GF-D8 (cell line): ENCODE results near the gene MRTO4.
"Not testable (repeated sequence)": the region's sequence is repeated elsewhere in the genome, so short reads cannot be mapped to it uniquely, and the experiment has no call there.

Experiments used
- DNase-seq: peaks from one replicate; lab custom pipeline; 2025; lab: John Stamatoyannopoulos, UW

MRTO4 gene

GRCh38 chr1:19251305-19252196 is at the start of gene MRTO4, which contains the start of gene EMC1:
Gene MRTO4, plus strand, starts transcription at chr1:19251805. Its CDS starts 31 bp downstream, at chr1:19251836.
Gene EMC1, minus strand, starts transcription at chr1:19251524. Its CDS starts 15 bp downstream, at chr1:19251509.
- peak; percentile 63 for DNase-seq

DNA sequence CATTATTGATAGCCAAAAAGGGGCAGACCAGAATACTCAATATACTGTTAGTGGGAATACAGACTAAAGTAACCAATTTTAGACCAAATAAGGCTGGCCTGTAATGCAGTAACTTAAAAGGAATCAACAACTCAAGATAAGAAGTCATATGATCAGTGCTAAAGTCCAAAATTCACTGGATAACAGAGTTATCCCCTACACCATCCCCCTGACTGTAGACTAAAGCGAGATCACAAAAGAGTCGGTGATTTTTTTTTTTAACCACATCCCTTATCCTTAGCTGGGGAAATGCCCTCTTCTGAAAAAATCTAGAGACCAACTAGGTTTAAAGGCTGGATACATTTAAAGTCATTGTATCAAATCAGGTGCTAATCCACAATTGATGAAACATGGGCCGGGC is 49.2 kb upstream of the MRTO4 start:
- no peak for DNase-seq

DNA sequence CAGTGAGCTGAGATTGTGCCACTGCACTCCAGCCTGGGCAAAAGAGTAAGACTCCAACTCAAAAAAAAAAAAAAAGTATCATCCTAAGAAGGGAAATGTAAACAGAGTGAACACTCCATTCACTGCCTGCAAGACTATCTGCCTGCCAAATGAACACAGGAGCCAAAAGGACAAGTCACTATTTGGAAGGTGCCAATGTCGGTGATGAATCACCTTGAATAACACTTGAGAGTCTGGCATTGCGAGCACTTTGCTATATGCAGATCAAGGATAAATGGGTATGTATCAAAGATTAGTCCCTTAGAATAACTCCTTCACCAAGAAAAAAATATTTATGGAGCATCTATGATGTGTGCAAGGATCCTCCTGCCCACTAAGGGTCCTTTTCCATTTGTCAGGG is 48.2 kb upstream of the MRTO4 start:
- no peak for DNase-seq

DNA sequence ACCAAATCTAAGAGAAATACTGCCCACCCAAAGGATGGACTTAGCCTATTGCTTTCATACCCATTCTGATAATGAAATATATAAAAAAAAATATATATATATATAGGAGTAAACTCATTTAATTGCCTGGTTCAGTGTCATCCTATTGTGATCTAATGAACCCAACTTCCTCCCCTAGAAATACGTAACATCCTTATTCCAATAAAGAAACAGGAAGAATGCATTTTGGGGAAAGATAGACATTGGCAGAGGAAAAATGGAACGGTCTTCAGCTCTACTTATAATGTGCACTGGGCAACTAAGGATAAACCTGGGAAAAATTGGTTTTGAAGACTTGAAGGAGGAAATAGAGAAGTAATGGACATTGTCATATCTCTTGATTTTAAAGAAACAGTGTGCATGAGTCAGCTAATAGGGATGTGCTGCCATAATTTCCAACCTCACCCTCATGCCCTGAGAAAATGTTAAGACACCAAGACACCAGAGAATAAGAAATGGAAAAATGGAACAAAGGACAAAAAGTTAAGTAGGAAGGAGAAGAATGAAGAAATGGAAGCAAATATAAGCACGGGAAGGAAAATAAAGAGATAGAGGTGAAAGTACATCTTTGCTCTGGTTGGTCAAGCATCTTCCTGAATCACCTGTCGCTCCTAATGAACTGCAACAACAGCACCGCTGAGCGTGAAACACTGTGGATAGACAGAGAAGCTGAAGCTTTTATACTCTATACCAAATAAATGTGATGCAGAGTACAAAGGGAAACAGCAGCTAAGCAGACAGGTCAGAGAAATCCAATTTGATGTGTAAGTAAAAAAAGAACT is 46.9 kb upstream of the MRTO4 start:
- DNase-seq: no peak

- DNase-seq: no peak
These were observed 46.2 kb upstream of the MRTO4 start for GRCh38 chr1:19205403-19205802.

GRCh38 chr1:19205845-19206244 is 45.8 kb upstream of the MRTO4 start:
- no peak for DNase-seq

- no peak for DNase-seq
These were observed 44.7 kb upstream of the MRTO4 start for GRCh38 chr1:19206947-19207346.

GRCh38 chr1:19208710-19209438 is 42.7 kb upstream of the MRTO4 start:
- DNase-seq: no peak

DNA sequence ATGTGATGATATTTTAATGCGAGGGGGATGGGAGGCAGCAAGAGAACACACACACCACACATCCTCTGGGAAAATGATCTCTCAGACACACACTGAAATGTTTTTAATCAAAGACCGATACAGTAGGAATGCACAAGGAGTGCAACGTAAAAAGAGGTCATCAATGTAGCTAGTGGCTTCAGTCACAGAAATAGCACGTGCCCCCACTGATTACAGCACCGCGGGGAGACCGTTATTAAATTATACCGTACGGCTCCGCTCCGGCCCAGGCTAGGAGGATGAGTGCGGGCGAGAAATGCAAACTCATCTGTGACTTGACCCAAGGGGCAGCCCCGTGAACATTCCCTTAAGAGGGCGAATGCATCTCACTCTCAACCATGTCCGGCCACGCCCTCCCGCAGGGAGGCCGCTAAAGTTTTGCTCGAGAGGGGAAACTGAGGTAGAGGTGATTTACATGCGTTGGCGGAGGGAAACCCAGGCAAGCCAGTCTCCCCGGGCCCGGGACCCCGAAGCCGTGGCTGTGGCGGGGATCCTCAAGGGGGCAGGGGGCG is 42.1 kb upstream of the MRTO4 start:
- no peak for DNase-seq

- DNase-seq: peak; percentile 83
These were observed 41.4 kb upstream of the MRTO4 start, which contains the start of gene UBR4 for GRCh38 chr1:19209990-19210771. Gene UBR4, minus strand, starts transcription at chr1:19210266. Its CDS starts 18 bp downstream, at chr1:19210248.

DNA sequence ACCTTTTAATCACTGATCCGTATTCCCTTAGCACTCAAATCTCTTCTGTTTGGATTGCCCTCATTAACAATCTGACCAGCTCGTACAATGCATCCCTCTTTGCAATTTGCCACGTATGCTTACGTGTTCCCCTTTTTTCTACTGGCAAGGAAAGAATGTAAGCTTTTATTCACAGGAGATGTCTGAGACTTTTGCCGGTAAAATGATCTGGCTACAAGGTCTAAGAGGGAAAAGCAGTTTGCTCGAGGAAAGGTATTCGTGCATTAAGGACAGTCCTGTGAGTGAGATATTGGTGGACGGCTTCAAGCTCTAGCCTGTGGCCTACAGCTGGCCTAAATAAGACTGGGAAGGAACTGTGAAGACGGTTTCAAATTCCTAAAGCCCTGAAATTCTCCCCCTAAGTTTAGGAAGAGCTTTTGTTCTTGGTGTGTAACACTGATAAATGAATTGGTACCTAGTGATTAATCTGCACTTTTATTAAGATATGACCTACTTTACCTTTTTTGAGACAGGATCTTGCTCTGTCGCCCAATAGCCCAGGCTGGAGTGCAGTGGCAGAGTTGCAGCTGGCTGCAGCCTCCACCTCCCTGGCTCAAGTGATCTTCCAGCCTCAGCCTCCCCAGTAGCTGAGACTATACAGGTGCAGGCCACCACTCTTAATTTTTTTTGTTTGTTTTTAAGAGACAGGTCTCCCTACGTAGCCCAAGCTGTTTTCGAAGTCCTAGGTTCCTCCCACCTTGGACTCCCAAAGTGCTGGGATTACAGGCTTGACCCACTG is 40.6 kb upstream of the MRTO4 start:
- DNase-seq: no peak

DNA sequence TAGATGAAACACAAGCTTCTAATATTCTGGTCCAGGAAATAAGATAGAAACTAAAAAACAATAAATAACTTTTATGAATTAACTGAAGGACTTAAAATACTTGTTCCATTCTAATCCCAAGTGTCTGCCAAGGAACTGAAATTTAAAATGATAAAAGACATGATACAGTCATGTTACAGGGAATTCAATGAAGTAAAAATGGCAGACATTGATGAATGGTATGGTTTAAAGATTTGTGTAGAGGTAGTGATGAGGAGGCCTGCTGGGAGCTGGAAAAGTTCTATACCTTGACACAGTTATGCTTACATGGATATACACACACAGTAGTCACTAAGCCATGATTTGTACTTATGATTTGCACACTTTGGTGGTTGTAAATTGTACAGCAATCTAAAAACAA is 39.4 kb upstream of the MRTO4 start:
- DNase-seq: no peak

DNA sequence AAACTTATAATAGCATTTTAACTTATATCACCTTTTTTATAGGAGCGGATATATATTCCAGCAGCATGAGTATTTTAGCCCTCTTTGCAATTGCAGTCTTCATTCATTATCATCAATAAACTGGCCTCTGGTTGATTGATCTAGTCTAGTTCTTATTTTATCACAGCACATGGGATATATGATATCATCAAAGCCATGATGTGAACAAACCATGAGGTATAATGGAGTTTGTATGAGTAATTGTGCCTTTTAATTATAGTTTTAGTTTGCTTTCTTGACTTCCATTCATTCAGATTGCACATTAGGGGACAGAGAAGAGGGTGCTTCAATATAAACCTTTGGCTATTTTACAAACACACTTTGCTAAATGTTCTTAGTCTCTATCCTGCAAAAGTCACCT is 38.0 kb upstream of the MRTO4 start:
- DNase-seq: no peak

DNA sequence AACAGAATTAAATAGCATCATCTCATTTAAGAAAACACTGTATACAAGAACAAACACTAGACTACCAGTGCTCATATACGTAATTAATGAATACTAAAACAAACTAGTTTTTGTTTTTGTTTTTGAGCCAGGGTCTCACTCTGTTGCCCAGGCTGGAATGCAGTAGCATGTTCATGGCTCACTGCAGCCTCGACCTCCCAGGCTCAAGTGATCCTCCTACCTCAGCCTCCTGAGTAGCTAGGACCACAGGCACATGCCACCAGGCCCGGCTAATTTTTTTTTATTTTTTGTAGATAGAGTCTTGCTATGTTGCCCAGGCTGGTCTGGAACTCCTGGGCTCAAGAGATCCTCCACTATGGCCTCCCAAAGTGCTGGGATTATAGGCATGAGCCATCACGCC is 35.0 kb upstream of the MRTO4 start:
- DNase-seq: not testable (repeated sequence)

DNA sequence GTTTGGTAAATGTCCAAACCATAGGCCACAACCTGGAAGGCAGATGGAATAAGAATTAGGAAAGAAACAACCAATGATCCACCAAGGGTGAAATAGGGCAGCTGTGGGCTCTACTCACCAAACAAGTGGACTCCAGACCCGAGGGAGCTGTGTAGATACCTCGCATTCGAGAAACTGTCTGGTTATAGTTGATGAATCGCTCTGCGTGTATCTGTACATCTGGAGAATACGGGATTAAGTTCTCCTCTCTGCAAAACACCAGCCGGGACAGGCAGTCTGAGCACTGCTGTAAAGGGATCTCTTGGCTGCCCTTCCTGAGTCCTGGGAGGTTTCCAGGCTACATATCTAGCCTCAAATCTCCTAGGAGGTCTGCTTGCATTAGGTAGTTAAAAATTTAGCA is 32.2 kb upstream of the MRTO4 start:
- no peak for DNase-seq

DNA sequence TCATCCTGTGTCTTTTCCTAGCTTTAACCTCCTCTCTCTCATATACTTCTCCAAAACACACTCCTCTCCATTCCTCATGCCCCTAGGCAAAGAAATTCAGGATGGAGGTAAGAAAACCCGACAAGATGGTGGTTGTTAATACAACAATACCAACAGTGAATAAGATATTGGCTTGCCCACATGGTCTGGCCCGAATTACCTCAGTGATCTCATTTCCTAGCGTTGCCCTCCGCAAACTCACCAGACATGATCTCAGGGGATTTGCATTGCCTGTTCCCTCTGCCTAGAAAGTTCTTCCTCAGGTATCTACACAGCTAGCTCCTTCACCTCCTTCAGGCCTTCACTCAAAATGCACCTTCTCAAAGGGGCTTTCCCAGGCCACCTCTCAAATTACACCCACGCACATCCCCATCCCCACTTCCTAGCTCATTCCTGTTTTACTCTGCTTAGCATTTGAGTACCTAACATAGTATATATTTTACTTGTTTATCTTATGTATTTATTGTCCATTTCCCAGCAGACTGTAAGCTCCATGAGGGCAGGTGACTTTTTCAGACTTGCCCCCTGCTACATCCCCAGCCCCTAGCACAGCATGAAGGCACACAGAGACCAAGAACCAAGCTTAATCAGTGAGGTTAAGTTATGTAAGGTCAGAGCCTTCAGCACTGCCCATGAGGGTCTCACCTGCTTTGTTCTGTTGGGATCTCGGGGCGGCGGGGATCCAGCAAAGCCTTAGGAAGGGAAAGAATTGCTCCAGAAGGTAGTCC is 31.3 kb upstream of the MRTO4 start:
- no peak for DNase-seq

DNA sequence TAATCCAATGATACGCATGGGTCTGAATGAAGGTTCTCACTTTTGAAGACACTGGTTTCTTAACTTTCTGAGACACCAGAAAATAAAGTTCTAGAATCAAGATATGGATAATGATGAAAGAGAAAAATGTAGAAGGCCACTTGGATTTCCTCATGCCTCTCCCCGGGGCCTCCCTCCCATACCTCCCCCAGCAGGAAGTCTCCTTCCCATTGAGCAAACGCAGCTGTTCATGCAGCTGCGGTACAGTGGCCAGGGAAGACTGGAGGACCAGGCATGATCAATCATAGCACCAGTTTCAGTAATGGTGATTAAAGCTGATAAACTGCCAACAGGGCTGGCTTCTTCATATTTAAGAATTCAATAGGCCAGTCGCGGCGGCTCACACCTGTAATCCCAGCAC is 30.6 kb upstream of the MRTO4 start:
- DNase-seq: peak; percentile 78

GRCh38 chr1:19222573-19222972 is 29.0 kb upstream of the MRTO4 start:
- DNase-seq: no peak
